Measurements from ENCODE around the gene ITPA. TPM values are rescaled to one million over a fixed set of nuclear protein-coding genes. Genes with fewer than 3 reads are reported as not detected.

ITPA gene
- total RNA-seq, 1 experiment from 2014 or later, result 104 TPM

GRCh38 chr20:3171391-3172125, 37.7 kb upstream of the ITPA start:
- ChIA-PET CTCF (interaction anchor here (1.0 to 1.1 kb wide), 2 partner anchors 46 to 79 kb away, joined by 3 read pairs; no protein-coding TSS in a partner anchor), POLR2A (no interaction called here)
- no peaks in the 10 kb centered on the region for H3K9me3 Mint-ChIP-seq
- no peaks in the 10 kb centered on the region for H3K36me3 Mint-ChIP-seq
- H3K4me1 Mint-ChIP-seq, result peaks cover 44% of the 10 kb centered on the region
- peaks cover 7% of the 10 kb centered on the region; the same call in 1 of the 2 replicates for H3K27me3 Mint-ChIP-seq (ENCODE audit: low read depth)
- peak overlapping the region; percentile 75 for H3K4me3 Mint-ChIP-seq
- ATAC-seq (no peak), DNase-seq (ENCODE audit: low spot score) (no peak)
- H3K27ac Mint-ChIP-seq, result no peak overlapping the region
- no peak for TF ChIP-seq OVOL2 (CRISPR knock-in tag; IDR thresholded peaks at IDR 0.05; ENCODE audit: borderline replicate concordance)
- no peak for TF ChIP-seq RORB (CRISPR knock-in tag; IDR thresholded peaks at IDR 0.05)
- no peak for TF ChIP-seq ZBTB21 (CRISPR knock-in tag; IDR thresholded peaks at IDR 0.05; ENCODE audit: borderline replicate concordance)
- TF ChIP-seq ZBTB43 (CRISPR knock-in tag; IDR thresholded peaks at IDR 0.05), result no peak
- TF ChIP-seq CDX4 (CRISPR knock-in tag; IDR thresholded peaks at IDR 0.05; ENCODE audit: borderline replicate concordance), result no peak
- TF ChIP-seq CREM (CRISPR knock-in tag; IDR thresholded peaks at IDR 0.05), result no peak
- TF ChIP-seq ATF2 (CRISPR knock-in tag; IDR thresholded peaks at IDR 0.05; ENCODE audit: borderline replicate concordance, low read depth), result no peak
- TF ChIP-seq HMGXB4 (CRISPR knock-in tag; IDR thresholded peaks at IDR 0.05), result no peak
- TF ChIP-seq ZNF317 (CRISPR knock-in tag; IDR thresholded peaks at IDR 0.05; ENCODE audit: borderline replicate concordance, low read depth), result no peak
- no peak for TF ChIP-seq MAX (CRISPR knock-in tag; IDR thresholded peaks at IDR 0.05)
- TF ChIP-seq MYBL2 (CRISPR knock-in tag; IDR thresholded peaks at IDR 0.05), result no peak
- TF ChIP-seq ZNF263 (CRISPR knock-in tag; IDR thresholded peaks at IDR 0.05; ENCODE audit: low read depth), result no peak
- TF ChIP-seq NFATC4 (CRISPR knock-in tag; IDR thresholded peaks at IDR 0.05), result no peak
- TF ChIP-seq ATF6 (CRISPR knock-in tag; IDR thresholded peaks at IDR 0.05), result no peak
- no peak for TF ChIP-seq ATF1 (CRISPR knock-in tag; IDR thresholded peaks at IDR 0.05)
- TF ChIP-seq JUN (CRISPR knock-in tag; IDR thresholded peaks at IDR 0.05), result no peak
- TF ChIP-seq NFYB (CRISPR knock-in tag; conservative IDR thresholded peaks at IDR 0.05; ENCODE audit: low read depth), result no peak
- no peak for TF ChIP-seq CTCF (IDR thresholded peaks at IDR 0.05)
- no peak for TF ChIP-seq NR3C1 (CRISPR knock-in tag; conservative IDR thresholded peaks at IDR 0.05; ENCODE audit: low read depth)
